ENCODE measurements around the gene FLYWCH1. TPM values are rescaled to one million over a fixed set of nuclear protein-coding genes. Genes with fewer than 3 reads are reported as not detected.

Gene FLYWCH1
- total and polyA plus RNA-seq, 9 of the 15 experiments (the other 6 are each of a cell fraction or from before 2014, with no cell fraction given): 0.18 to 33.6 (median 11.3) TPM

- Histone ChIP-seq H3K9ac (ENCODE audit: insufficient read depth in 1 of 2, low read depth in 2 of 2, low read length in 2 of 2) (no peak overlapping the region), H3K27me3 (ENCODE audit: control insufficient read depth in 2 of 2, insufficient read depth in 2 of 2, low read length in 2 of 2) (peaks cover 12 to 33% of the 10 kb centered on the region in 2 experiments), H3K27ac (ENCODE audit: extremely low read depth, low read depth, low read length) (no peak overlapping the region), H3K79me2 (ENCODE audit: control insufficient read depth, insufficient read depth, low read length) (no peaks in the 10 kb centered on the region), H2AFZ (ENCODE audit: low read depth, low read length) (no peak overlapping the region), H4K20me1 (replicated peaks; ENCODE audit: control insufficient read depth, insufficient read depth, low read length) (peaks cover 10% of the 10 kb centered on the region; the same call in 1 of the 2 replicates), H3K4me3 (no peak overlapping the region), H3K9me3 (replicated peaks; ENCODE audit: control insufficient read depth, insufficient read depth, low read depth, low read length) (no peaks in the 10 kb centered on the region), H3K9me1 (ENCODE audit: control insufficient read depth, insufficient read depth, low read length) (no peaks in the 10 kb centered on the region), H3K36me3 (ENCODE audit: control insufficient read depth, insufficient read depth, low read length) (no peaks in the 10 kb centered on the region), H3K4me2 (ENCODE audit: insufficient read depth, low read length) (no peak overlapping the region), H3K4me1 (replicated peaks in 1 of 2; ENCODE audit: control insufficient read depth in 2 of 2, insufficient read depth in 2 of 2, low read length in 2 of 2) (peaks cover 0 to 60% of the 10 kb centered on the region in 2 experiments; a peak in 3 of 5 replicates)
- FAIRE-seq (no peak), DNase-seq (ENCODE audit: extremely low read depth in 1 of 4, low spot score in 3 of 4) (no peak), ATAC-seq (no peak)
- 6% methylated on average over 11 of the region's 11 CpGs for WGBS (ENCODE audit: insufficient coverage, low coverage, missing lambda C conversion rate)
- in situ Hi-C loops (cut with MboI) (no loop called here), intact Hi-C loops (cut with micrococcal nuclease) (no loop called here)
- CTCF ChIA-PET (ENCODE audit: low intra/inter-chr PET ratio): no interaction called here
- TF ChIP-seq EP300 (IDR thresholded peaks at IDR 0.05; ENCODE audit: low read length) (no peak), RBM14 (IDR thresholded peaks at IDR 0.05; ENCODE audit: borderline replicate concordance, insufficient read depth, low read depth, low read length) (no peak), MTA1 (IDR thresholded peaks at IDR 0.05; ENCODE audit: borderline replicate concordance) (no peak), VEZF1 (CRISPR knock-in tag; IDR thresholded peaks at IDR 0.05) (no peak), TAL1 (IDR thresholded peaks at IDR 0.05) (no peak), E2F3 (CRISPR knock-in tag; IDR thresholded peaks at IDR 0.05) (no peak), PTTG1 (tag; IDR thresholded peaks at IDR 0.05; ENCODE audit: low read depth) (no peak), SP1 (CRISPR knock-in tag; IDR thresholded peaks at IDR 0.05) (no peak)
- BruUV-seq (replicated peaks): no TSS peak
- POLR2A ChIA-PET: interaction anchor here (0.5 to 1.0 kb wide), 3 partner anchors 11 to 1112 kb away, joined by 3 to 4 read pairs (median 3); partner anchors contain the start of gene KREMEN2
Observed at GRCh38 chr16:2952679-2953078, 40.9 kb downstream of the FLYWCH1 start.

Data from K562 (cell line).